Activated CD4-positive, alpha-beta T cell treated with anti-CD3 and anti-CD28 coated beads for 24 hours (primary cell): ENCODE results near the gene EFCAB5.
"Not testable (repeated sequence)": the region's sequence is repeated elsewhere in the genome, so short reads cannot be mapped to it uniquely, and the experiment has no call there.

Experiments used
- DNase-seq, 2 donors: peaks; one replicate each; pipeline ENCODE4 v3.0.0-alpha.2; 2020; ENCODE audit warnings: low read depth in 2 of 2

The EFCAB5 gene

DNA sequence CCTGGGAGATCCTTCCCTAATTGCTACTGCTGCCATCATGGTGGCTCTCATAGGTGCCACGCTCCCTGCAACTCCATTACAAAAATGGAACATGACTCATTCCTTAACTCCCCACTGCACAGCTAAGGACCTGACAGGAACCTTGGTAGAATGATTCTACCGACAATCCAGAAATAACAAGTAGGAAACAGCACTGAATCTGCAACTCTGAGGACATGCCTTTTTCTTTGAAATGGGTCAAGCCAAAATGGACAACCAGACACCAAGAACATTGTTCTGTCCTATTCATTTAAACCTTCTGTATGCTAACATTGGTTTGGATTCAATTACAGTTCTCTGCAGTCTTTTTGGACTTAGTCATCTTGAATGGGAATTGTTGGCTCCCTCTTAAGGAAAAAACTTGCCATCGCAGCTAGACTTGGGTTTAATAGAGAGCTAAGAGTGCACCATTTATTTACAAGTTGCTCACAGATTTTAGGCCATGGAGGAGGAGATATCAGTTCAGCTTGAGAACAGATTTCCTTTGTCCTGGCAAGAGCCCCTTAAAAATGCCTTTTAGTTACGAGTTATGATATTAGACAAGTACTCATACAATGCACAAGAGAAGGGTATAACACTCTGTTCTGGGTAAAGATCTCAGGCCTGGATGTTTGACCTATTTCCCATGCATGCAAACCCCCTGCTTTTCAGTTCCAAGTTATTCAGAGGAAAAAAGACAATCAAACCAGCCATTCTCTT, 154.2 kb downstream of the EFCAB5 start:
- no peak for DNase-seq

GRCh38 chr17:30101686-30102390, 160.4 kb downstream of the EFCAB5 start:
- DNase-seq, result no peak

- DNase-seq, result no peak
Measured at GRCh38 chr17:30103921-30104320, 162.5 kb downstream of the EFCAB5 start.

- DNase-seq, result peak; percentile 51 to 61
Measured at GRCh38 chr17:30104575-30105339, 163.3 kb downstream of the EFCAB5 start.

GRCh38 chr17:30112794-30113193, 171.4 kb downstream of the EFCAB5 start:
- no peak for DNase-seq

- no peak for DNase-seq
Measured at GRCh38 chr17:30113213-30113612, 171.8 kb downstream of the EFCAB5 start.

DNA sequence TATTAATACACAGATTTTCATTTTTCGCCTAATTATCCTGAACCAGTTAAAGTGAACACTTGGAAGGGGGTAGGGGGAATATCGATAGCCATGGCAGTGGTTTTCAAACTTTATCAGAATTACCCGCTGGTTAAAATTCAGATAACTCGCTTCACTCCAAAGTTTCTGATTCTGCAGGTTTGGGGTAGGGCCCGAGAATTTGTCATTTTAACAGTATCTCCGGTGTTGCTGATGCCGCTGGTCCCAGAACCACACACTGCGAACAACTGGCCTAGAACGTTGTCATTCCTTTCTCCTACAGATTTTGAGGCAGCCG, 174.9 kb downstream of the EFCAB5 start:
- no peak for DNase-seq

DNA sequence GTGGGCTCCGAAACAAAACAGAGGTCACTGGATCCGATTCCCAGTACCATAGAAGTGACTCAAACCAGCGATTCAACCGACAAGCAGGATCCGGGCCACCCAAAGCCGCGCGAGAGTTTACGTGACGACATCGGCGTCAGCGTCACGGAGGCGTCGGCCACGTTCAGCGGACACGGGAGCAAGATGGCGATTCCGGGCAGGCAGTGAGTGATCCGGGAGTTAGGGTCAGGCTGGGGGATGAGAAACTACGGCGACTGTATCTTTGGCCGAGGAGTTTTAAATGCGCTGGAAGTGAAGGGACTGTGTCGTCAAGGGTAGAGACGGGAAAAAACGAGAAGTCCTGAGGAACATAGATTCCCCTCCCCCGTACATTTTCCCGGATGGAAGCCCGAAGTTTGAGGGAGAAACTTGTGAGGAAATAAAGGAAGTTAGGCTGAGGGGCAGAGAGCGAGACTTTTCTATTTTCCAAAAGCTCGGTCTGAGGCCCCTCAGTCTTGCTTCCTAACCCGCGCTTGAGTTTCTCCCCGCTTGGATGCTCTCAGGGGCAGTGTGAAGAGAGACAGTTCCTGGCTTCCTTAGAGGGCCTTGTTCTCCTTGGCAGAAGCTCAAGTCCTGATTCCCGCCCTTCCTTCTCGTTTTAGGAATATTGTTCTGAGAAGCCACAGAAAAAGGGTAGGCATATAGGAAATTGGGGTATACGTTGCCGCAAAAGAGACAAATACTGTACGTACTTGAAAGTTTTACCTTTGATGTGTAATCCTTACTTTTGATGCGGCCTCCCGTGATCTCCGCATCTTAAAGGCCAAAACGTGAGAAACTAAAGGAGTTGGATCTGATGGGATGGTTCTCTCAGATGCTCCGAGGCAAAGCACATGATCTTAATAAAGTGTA, 175.5 kb downstream of the EFCAB5 start, which contains the start of gene NSRP1:
Gene NSRP1, plus strand, starts transcription at position 156 of the 891 bp plus-strand sequence. Its CDS starts 28 bp downstream, at position 184.
- peak; percentile 80 to 95 for DNase-seq

DNA sequence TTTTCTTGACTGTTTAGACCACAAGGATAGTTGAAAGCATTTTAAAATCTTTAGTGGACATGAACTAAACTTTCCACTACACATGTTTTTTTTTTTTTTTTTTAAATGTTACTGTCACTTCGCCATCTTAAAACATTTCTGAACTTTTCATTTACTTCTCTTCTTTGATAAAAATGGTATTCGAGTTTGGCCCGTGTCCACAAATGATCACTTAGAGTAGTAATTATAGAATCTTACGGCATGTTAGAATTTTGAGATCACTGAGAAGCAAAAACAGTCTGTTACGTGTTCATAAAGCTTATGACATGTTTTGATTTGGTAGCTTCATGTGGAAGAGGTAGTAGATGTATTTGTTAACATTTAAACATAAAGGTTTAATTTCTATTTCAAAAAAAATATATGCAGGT, 176.2 kb downstream of the EFCAB5 start:
- no peak for DNase-seq

DNA sequence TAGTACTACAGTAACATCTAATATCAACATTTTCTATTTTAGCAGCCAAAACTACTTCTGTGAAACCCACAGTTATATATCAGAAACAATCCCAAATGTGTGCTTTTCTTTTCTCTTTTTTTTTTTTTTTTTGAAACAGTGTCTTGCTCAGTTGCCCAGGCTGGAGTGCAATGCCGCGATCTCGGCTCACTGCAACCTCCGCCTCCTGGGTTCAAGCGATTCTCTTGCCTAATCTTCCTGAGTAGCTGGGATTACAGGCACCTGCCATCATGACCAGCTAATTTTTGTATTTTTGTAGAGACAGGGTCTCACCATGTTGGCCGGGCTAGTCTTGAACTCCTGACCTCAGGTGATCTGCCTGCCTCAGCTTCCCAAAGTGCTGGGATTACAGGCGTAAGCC, 177.2 kb downstream of the EFCAB5 start:
- not testable (repeated sequence) for DNase-seq

DNA sequence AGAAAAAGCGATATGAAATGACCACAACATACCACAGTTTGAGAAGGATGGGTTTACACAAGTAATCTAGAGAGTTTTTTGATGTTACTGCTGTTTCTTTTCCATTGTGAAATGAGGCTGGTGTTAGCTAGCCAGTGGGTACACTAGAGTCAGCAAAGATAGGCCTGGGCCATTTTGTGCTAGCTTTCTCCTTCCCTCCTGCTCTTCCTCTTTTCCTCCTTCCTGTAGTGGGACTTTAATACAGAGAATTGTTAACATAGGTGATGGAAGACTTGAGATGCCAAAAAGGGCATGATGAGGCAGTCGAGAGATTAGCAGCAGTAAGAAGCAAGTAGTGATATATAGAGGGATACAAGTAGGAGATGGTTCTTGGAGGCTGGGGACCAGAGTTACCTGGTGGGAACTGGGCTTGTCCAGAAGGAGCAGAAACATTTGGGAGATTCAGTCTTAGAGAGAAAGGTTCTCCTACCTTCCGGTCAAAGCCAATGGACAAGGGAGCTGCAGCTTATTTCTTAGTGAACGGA, 182.9 kb downstream of the EFCAB5 start:
- DNase-seq, result no peak

GRCh38 chr17:30130121-30130520, 188.7 kb downstream of the EFCAB5 start:
- DNase-seq, result no peak

- no peak for DNase-seq
Measured at GRCh38 chr17:30132615-30133014, 191.2 kb downstream of the EFCAB5 start.

DNA sequence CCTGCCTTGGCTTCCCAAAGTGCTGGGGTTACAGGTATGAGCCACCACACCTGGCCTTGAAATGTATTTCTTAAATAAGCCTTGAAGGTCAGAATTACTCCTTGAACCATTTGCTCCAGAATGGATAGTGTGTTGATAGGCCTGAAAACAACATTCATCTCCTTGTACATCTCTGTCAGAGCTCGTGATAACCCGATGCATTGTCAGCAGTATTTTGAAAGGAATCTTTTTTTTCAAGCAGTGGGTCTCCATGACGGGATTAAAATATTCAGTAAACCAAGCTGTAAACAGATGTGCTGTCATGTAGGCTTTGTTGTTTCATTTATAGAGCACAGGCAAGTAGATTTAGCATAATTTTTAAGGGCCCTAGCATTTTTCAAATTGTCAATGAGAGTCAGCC, 191.8 kb downstream of the EFCAB5 start:
- DNase-seq, result no peak

DNA sequence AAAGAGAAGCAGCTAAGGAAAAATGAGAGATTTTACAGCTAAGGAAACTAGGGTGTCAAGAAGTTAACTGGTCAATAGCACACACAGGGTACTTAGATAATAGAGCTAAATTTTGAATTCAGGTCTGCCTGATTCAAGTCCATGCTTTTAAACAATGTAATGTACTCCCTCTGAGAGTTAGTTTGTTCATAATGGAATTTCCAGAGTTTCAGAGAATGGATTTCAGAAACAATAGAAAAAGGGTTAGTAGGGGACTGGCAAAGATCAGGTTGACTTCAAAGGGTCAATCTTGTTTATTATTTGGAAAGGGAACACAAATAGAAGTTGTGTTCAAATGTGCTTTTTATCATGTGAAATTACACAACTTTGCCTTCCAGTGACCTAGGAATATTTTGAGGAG, 193.1 kb downstream of the EFCAB5 start:
- DNase-seq, result no peak

DNA sequence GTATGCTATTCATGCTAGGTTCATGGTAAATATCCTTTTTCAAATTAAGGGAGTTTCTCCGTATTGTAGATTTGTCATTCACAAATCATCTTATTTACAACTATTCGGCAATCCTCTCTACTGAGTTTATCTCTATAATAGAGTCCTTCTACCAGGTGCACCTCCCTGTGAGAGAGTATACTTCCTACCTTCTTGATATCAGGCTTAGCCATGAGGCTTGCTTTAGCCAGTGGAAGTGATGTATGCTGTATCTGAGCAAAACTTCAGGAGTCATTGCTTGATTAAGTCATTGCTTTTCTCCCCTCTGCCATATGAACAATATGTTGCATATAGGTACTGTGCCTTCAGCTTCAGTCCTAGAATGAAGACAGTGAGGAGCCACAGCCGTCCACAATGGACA, 195.7 kb downstream of the EFCAB5 start:
- DNase-seq, result no peak

- not testable (repeated sequence) for DNase-seq
Measured at GRCh38 chr17:30147860-30148259, 206.4 kb downstream of the EFCAB5 start.

DNA sequence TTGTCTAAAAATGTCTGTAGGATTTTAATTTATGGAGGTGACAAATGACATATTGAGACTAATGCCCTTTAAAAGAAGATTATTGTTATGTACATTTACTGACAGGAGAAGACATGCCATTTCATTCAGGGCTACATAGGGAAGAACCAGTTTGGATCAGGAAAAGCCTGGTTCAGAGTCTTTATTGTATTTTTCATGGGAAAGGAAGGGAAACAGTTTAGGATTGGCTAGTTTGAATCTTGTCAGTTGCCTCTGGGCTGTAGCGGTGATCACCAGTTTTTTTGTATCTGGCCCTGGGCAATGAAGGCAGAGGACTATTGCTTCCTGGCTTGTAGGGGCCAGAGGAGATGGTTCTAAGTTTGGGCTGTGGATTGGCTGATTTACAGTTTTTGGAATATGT, 206.9 kb downstream of the EFCAB5 start:
- no peak for DNase-seq

DNA sequence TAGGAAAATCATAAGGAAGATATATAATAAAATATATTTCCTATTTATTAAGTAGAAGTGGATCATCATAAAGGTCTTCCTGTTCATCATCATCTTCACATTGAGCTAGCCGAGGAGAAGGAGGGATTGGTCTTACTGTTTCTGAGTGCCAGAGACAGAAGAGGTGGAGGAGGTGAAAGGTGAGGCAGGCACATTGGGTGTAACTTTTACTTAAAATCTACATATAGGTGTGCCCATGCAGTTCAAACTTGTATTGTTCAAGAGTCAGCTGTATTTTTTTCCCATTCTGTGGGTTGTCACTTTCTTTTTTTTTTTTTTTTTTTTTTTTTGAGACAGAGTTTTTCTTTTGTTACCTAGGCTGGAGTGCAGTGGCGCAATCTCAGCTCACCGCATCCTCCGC, 210.0 kb downstream of the EFCAB5 start:
- DNase-seq, result no peak

GRCh38 chr17:30153463-30153862, 212.0 kb downstream of the EFCAB5 start:
- no peak for DNase-seq

DNA sequence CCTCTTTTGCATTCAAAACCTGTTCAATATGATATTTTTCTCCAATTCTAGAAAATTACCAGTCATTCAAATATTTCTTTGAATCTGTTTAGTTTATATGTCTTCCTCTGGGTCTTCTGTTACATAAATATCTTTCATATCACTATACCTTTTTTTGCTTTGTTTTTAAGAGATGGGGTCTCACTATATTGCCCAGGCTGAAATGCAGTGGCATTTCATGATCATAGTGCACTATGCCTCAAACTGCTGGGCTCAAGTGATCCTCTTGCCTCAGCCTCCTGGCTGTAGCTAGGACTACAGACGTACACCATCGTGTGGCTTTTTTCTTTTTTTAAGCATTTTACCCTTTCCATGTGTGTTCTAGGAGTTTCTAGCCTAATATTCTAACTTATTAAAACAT, 214.0 kb downstream of the EFCAB5 start:
- no peak for DNase-seq
